SU-DHL-6 (cell line): Measurements from ENCODE around the gene RGCC.
A peak's percentile ranks its signal among the peaks of the same experiment; 100 is the strongest.

Experiments
- H2AFZ ChIP-seq: fragments of 200-600 bp; sonication (generic); 2 replicates; pipeline ENCODE4 v1.6.1; 2014; ENCODE audit warnings: low read depth, mild to moderate bottlenecking, moderate library complexity, mixed read lengths, antibody characterized with exemption, low read length; ENCODE audit not compliant: severe bottlenecking
- H3F3A ChIP-seq: fragments of 200-600 bp; shearing (Covaris generic); 2 replicates; pipeline ENCODE4 v1.6.0; 2016; ENCODE audit warnings: antibody characterized with exemption, mild to moderate bottlenecking; ENCODE audit not compliant: insufficient read depth
- H3K27ac ChIP-seq: fragments of 200-600 bp; sonication (generic); 2 replicates; pipeline ENCODE4 v1.5.1; 2016; ENCODE audit warnings: low read depth, mild to moderate bottlenecking, low read length, moderate library complexity, mixed read lengths
- H3K27me3 ChIP-seq: fragments of 200-600 bp; sonication (generic), shearing (Covaris generic); 2 replicates; pipeline ENCODE4 v1.6.0; 2014; ENCODE audit warnings: mild to moderate bottlenecking, low read length
- H3K36me3 ChIP-seq: fragments of 200-600 bp; sonication (generic); 2 replicates; pipeline ENCODE4 v1.6.1; 2014; ENCODE audit warnings: mild to moderate bottlenecking, low read length, mixed read lengths
- H3K4me2 ChIP-seq: fragments of 300-600, 200-600 bp; shearing (Covaris generic), sonication (generic); 2 replicates; pipeline ENCODE4 v1.6.0; 2014; ENCODE audit warnings: low read length, low read depth, mild to moderate bottlenecking; ENCODE audit not compliant: poor library complexity, severe bottlenecking
- H3K4me3 ChIP-seq: fragments of 200-600 bp; sonication (generic); 2 replicates; pipeline ENCODE4 v1.5.1; 2014; ENCODE audit warnings: antibody characterized with exemption, low read length, mild to moderate bottlenecking, mixed read lengths; ENCODE audit not compliant: insufficient read depth, poor library complexity, severe bottlenecking
- H3K79me2 ChIP-seq: fragments of 200-600 bp; sonication (generic); 2 replicates; pipeline ENCODE4 v1.6.1; 2014; ENCODE audit warnings: mild to moderate bottlenecking, low read length, moderate library complexity; ENCODE audit not compliant: insufficient read depth
- H3K9ac ChIP-seq: fragments of 200-600 bp; sonication (generic); 2 replicates; pipeline ENCODE4 v1.7.0; 2014; ENCODE audit warnings: mild to moderate bottlenecking, low read length
- H3K9me2 ChIP-seq: fragments of 200-600 bp; sonication (generic); replicated peaks from 2 replicates; pipeline ENCODE4 v1.6.1; 2014; ENCODE audit warnings: low read length; ENCODE audit not compliant: insufficient read depth
- H3K9me3 ChIP-seq: fragments of 200-600 bp; sonication (generic); 2 replicates; pipeline ENCODE4 v1.6.1; 2014; ENCODE audit warnings: low read length, mixed read lengths; ENCODE audit not compliant: insufficient read depth
- H4K20me1 ChIP-seq: fragments of 200-600 bp; sonication (generic); 2 replicates; pipeline ENCODE4 v1.6.1; 2014; ENCODE audit warnings: low read depth, mild to moderate bottlenecking, antibody characterized with exemption, low read length, moderate library complexity, mixed read lengths
- CTCF ChIP-seq: fragments of 200-600 bp; sonication (generic); IDR thresholded peaks from one replicate; pipeline ENCODE4 v1.5.1; 2017; ENCODE audit warnings: antibody characterized with exemption, mild to moderate bottlenecking, low read length, moderate library complexity; ENCODE audit not compliant: insufficient read depth, poor library complexity, severe bottlenecking
- EZH2phosphoT487 ChIP-seq: fragments of 200-600 bp; sonication (generic), shearing (Covaris generic); conservative IDR thresholded peaks from 2 replicates; pipeline ENCODE4 v1.6.1; 2018; ENCODE audit warnings: mild to moderate bottlenecking, antibody characterized with exemption, low read length, moderate library complexity, mixed read lengths

Gene RGCC

GRCh38 chr13:41461527-41462139, 4.3 kb downstream of the RGCC start:
- peaks cover 4% of the 10 kb centered on the region for H3K36me3 ChIP-seq
- H2AFZ ChIP-seq = no peak overlapping the region
- TF ChIP-seq CTCF = no peak
- no peak for TF ChIP-seq EZH2phosphoT487
- H3K27ac ChIP-seq = peak overlapping the region; percentile 88
- H3K9me2 ChIP-seq = no peaks in the 10 kb centered on the region
- peak overlapping the region; percentile 85 for H3K4me3 ChIP-seq
- H3K4me2 ChIP-seq = peak overlapping the region; percentile 98
- peak overlapping the region; percentile 45 for H3K9ac ChIP-seq
- H4K20me1 ChIP-seq = no peaks in the 10 kb centered on the region
- no peaks in the 10 kb centered on the region for H3K9me3 ChIP-seq
- peaks cover 65% of the 10 kb centered on the region for H3K79me2 ChIP-seq
- H3F3A ChIP-seq = peaks cover 71% of the 10 kb centered on the region
- H3K27me3 ChIP-seq = no peaks in the 10 kb centered on the region

GRCh38 chr13:41462427-41462826, 5.1 kb downstream of the RGCC start:
- Histone ChIP-seq H3F3A (peaks cover 78% of the 10 kb centered on the region), H3K9me2 (no peaks in the 10 kb centered on the region), H3K79me2 (peaks cover 65% of the 10 kb centered on the region), H3K27ac (peak overlapping the region; percentile 88), H3K4me3 (peak overlapping the region; percentile 37), H3K27me3 (no peaks in the 10 kb centered on the region), H3K9ac (peak overlapping the region; percentile 45), H3K4me2 (peak overlapping the region; percentile 98), H3K36me3 (peaks cover 12% of the 10 kb centered on the region), H4K20me1 (no peaks in the 10 kb centered on the region), H2AFZ (no peak overlapping the region), H3K9me3 (no peaks in the 10 kb centered on the region)
- no peak for TF ChIP-seq CTCF
- TF ChIP-seq EZH2phosphoT487 = no peak

- no peaks in the 10 kb centered on the region for H3K9me2 ChIP-seq
- H3K27me3 ChIP-seq = no peaks in the 10 kb centered on the region
- peaks cover 75% of the 10 kb centered on the region for H3F3A ChIP-seq
- H3K27ac ChIP-seq = peak overlapping the region; percentile 88
- H3K4me3 ChIP-seq = peak overlapping the region; percentile 17
- TF ChIP-seq CTCF (no peak), EZH2phosphoT487 (no peak)
- peaks cover 51% of the 10 kb centered on the region for H3K79me2 ChIP-seq
- peaks cover 26% of the 10 kb centered on the region for H3K36me3 ChIP-seq
- H3K9me3 ChIP-seq = no peaks in the 10 kb centered on the region
- peak overlapping the region; percentile 98 for H3K4me2 ChIP-seq
- H4K20me1 ChIP-seq = no peaks in the 10 kb centered on the region
- peak overlapping the region; percentile 45 for H3K9ac ChIP-seq
- H2AFZ ChIP-seq = no peak overlapping the region
Observed at GRCh38 chr13:41463838-41464602, 6.7 kb downstream of the RGCC start.
